Neural progenitor cell (in vitro differentiated cells): Measurements from ENCODE around the gene WDR7. TPM values are rescaled to one million over a fixed set of nuclear protein-coding genes. Genes with fewer than 3 reads are reported as not detected.

Source experiments
- DNase-seq: peaks from one replicate; pipeline ENCODE4 v3.0.0-alpha.2; 2016; ENCODE audit warnings: low spot score
- H2AFZ ChIP-seq: fragments of 200-600 bp; sonication (generic); replicated peaks from 2 replicates; pipeline ENCODE4 v1.6.1; 2016; ENCODE audit warnings: antibody characterized with exemption
- H3F3A ChIP-seq: fragments of 200-600 bp; sonication (generic); 2 replicates; pipeline ENCODE4 v1.6.1; 2016; ENCODE audit warnings: antibody characterized with exemption, low read depth
- H3K27ac ChIP-seq: fragments of 200-600 bp; sonication (generic); 2 replicates; pipeline ENCODE4 v1.5.1; 2016; ENCODE audit warnings: mild to moderate bottlenecking
- H3K27me3 ChIP-seq: fragments of 200-600 bp; sonication (generic); 2 replicates; pipeline ENCODE4 v1.6.1; 2016; ENCODE audit warnings: mild to moderate bottlenecking, moderate library complexity
- H3K36me3 ChIP-seq: fragments of 200-600 bp; sonication (generic); 2 replicates; pipeline ENCODE4 v1.5.1; 2016
- H3K4me1 ChIP-seq: fragments of 200-600 bp; sonication (generic); 2 replicates; pipeline ENCODE4 v1.6.1; 2016; ENCODE audit warnings: mixed run types
- H3K4me2 ChIP-seq: fragments of 200-600 bp; sonication (generic); 2 replicates; pipeline ENCODE4 v1.6.1; 2016
- H3K4me3 ChIP-seq: fragments of 200-600 bp; sonication (generic); 2 replicates; pipeline ENCODE4 v1.5.1; 2016
- H3K79me2 ChIP-seq: fragments of 200-600 bp; sonication (generic); 2 replicates; pipeline ENCODE4 v1.6.1; 2016; ENCODE audit warnings: low read depth
- H3K9ac ChIP-seq: fragments of 200-600 bp; sonication (generic); 2 replicates; pipeline ENCODE4 v1.6.1; 2016
- H3K9me3 ChIP-seq: fragments of 200-600 bp; sonication (generic); 2 replicates; pipeline ENCODE4 v1.5.1; 2016; ENCODE audit warnings: low read depth
- H4K20me1 ChIP-seq: fragments of 200-600 bp; sonication (generic); 2 replicates; pipeline ENCODE4 v1.6.1; 2016; ENCODE audit warnings: low read depth
- H3K27ac Mint-ChIP-seq: 3 replicates; pipeline ENCODE4 v1.8.0; 2021; ENCODE audit warnings: mixed read lengths
- H3K27me3 Mint-ChIP-seq: 2 replicates; pipeline ENCODE4 v1.8.0; 2022; ENCODE audit warnings: low read depth, mild to moderate bottlenecking, inconsistent platforms, moderate library complexity, mixed read lengths; ENCODE audit not compliant: insufficient read depth
- H3K36me3 Mint-ChIP-seq: 3 replicates; pipeline ENCODE4 v1.8.0; 2021; ENCODE audit warnings: mixed read lengths
- H3K4me1 Mint-ChIP-seq: 3 replicates; pipeline ENCODE4 v1.8.0; 2021; ENCODE audit warnings: mixed read lengths
- H3K4me3 Mint-ChIP-seq: 3 replicates; pipeline ENCODE4 v1.8.0; 2021; ENCODE audit warnings: mild to moderate bottlenecking, moderate library complexity, mixed read lengths
- H3K9me3 Mint-ChIP-seq: 3 replicates; pipeline ENCODE4 v1.8.0; 2020; ENCODE audit warnings: mixed read lengths
- CTCF ChIP-seq: fragments of 200-600 bp; sonication (generic); IDR thresholded peaks from 2 replicates; pipeline ENCODE4 v1.5.1; 2017; ENCODE audit warnings: antibody characterized with exemption, mild to moderate bottlenecking
- EZH2 ChIP-seq: fragments of 200-600 bp; sonication (generic); IDR thresholded peaks from 2 replicates; pipeline ENCODE4 v1.6.1; 2017; ENCODE audit warnings: antibody characterized with exemption, mild to moderate bottlenecking, moderate library complexity
- EZH2phosphoT487 ChIP-seq: fragments of 200-600 bp; sonication (generic); IDR thresholded peaks from 2 replicates; pipeline ENCODE4 v1.6.1; 2017; ENCODE audit warnings: antibody characterized with exemption
- total RNA-seq: library from RNA; depleted of rRNA; stranded (reverse); fragments of >200 nt; gene quantifications from 2 replicates; pipeline ENCODE4 v1.2.3, GENCODE V29; 2015; ENCODE audit warnings: low replicate concordance

WDR7 gene
- total RNA-seq, 1 donor from 2014 or later: 12.3 TPM

GRCh38 chr18:56903686-56904085 is 252.5 kb downstream of the WDR7 start:
- Mint-ChIP-seq H3K36me3 (no peaks in the 10 kb centered on the region), H3K27ac (no peak overlapping the region), H3K9me3 (no peaks in the 10 kb centered on the region), H3K4me3 (no peak overlapping the region), H3K27me3 (no peaks in the 10 kb centered on the region), H3K4me1 (peaks cover 6% of the 10 kb centered on the region)
- H3K27ac ChIP-seq: no peak overlapping the region
- DNase-seq: no peak
- H2AFZ ChIP-seq: no peak overlapping the region
- H3K4me3 ChIP-seq: no peak overlapping the region
- no peaks in the 10 kb centered on the region for H3K9me3 ChIP-seq
- no peaks in the 10 kb centered on the region for H3K36me3 ChIP-seq
- H3K9ac ChIP-seq: no peak overlapping the region
- no peaks in the 10 kb centered on the region for H3K79me2 ChIP-seq
- no peaks in the 10 kb centered on the region for H4K20me1 ChIP-seq
- H3F3A ChIP-seq: no peaks in the 10 kb centered on the region
- H3K4me1 ChIP-seq: no peaks in the 10 kb centered on the region
- TF ChIP-seq CTCF (no peak), EZH2 (no peak), EZH2phosphoT487 (no peak)
- H3K27me3 ChIP-seq: no peaks in the 10 kb centered on the region
- H3K4me2 ChIP-seq: no peak overlapping the region

GRCh38 chr18:56907771-56908170 is 256.6 kb downstream of the WDR7 start:
- no peaks in the 10 kb centered on the region for H3K9me3 Mint-ChIP-seq
- Histone ChIP-seq H3K27me3 (no peaks in the 10 kb centered on the region), H3K79me2 (no peaks in the 10 kb centered on the region), H3K4me2 (no peak overlapping the region), H4K20me1 (no peaks in the 10 kb centered on the region), H3K4me1 (peaks cover 8% of the 10 kb centered on the region), H2AFZ (no peak overlapping the region), H3K9me3 (no peaks in the 10 kb centered on the region), H3K27ac (no peak overlapping the region), H3K36me3 (no peaks in the 10 kb centered on the region), H3F3A (no peaks in the 10 kb centered on the region), H3K9ac (no peak overlapping the region), H3K4me3 (no peak overlapping the region)
- peaks cover 2% of the 10 kb centered on the region for H3K27me3 Mint-ChIP-seq
- no peak for DNase-seq
- no peak overlapping the region for H3K4me3 Mint-ChIP-seq
- H3K36me3 Mint-ChIP-seq: peaks cover 3% of the 10 kb centered on the region
- no peak overlapping the region for H3K27ac Mint-ChIP-seq
- TF ChIP-seq EZH2phosphoT487 (no peak), EZH2 (no peak), CTCF (no peak)
- no peaks in the 10 kb centered on the region for H3K4me1 Mint-ChIP-seq

GRCh38 chr18:56910237-56910636 is 259.1 kb downstream of the WDR7 start:
- H3K36me3 ChIP-seq: no peaks in the 10 kb centered on the region
- no peak overlapping the region for H3K27ac ChIP-seq
- Mint-ChIP-seq H3K4me3 (no peak overlapping the region), H3K27me3 (peaks cover 2% of the 10 kb centered on the region), H3K4me1 (peaks cover 11% of the 10 kb centered on the region), H3K9me3 (no peaks in the 10 kb centered on the region), H3K36me3 (peaks cover 3% of the 10 kb centered on the region), H3K27ac (no peak overlapping the region)
- DNase-seq: no peak
- no peak overlapping the region for H2AFZ ChIP-seq
- no peaks in the 10 kb centered on the region for H3K9me3 ChIP-seq
- TF ChIP-seq EZH2phosphoT487 (no peak), CTCF (no peak), EZH2 (no peak)
- peaks cover 8% of the 10 kb centered on the region for H3K4me1 ChIP-seq
- no peaks in the 10 kb centered on the region for H3F3A ChIP-seq
- no peak overlapping the region for H3K4me2 ChIP-seq
- no peaks in the 10 kb centered on the region for H3K79me2 ChIP-seq
- no peaks in the 10 kb centered on the region for H3K27me3 ChIP-seq
- no peak overlapping the region for H3K9ac ChIP-seq
- no peaks in the 10 kb centered on the region for H4K20me1 ChIP-seq
- H3K4me3 ChIP-seq: no peak overlapping the region
